Measurements from ENCODE around the gene PRM1. TPM values are rescaled to one million over a fixed set of nuclear protein-coding genes. Genes with fewer than 3 reads are reported as not detected.

The PRM1 gene
- total and polyA plus RNA-seq, 10 donors, result not detected

- DNase-seq, result no peak
- H3K4me1 ChIP-seq, result peaks cover 3 to 66% (median 37%) of the 10 kb centered on the region in 6 donors
- no peaks in the 10 kb centered on the region for H3K36me3 ChIP-seq
- no peak overlapping the region for H3K4me3 ChIP-seq
- WGBS, 5 donors, result 73 to 82% (median 77%) methylated on average over 18 of the region's 18 CpGs
- H3K27ac ChIP-seq, result peak overlapping the region in 1 of 8 donors; percentile 48
- no peaks in the 10 kb centered on the region for H3K27me3 ChIP-seq (replicated peaks in 1 of 7)
- TF ChIP-seq POLR2AphosphoS5 (IDR thresholded peaks at IDR 0.05) (no peak), CTCF (IDR thresholded peaks at IDR 0.05 in 8 of 11, conservative IDR thresholded peaks at IDR 0.05 in 3 of 11) (no peak), POLR2A (IDR thresholded peaks at IDR 0.05) (no peak)
- intact Hi-C loops (cut with DNase I; ENCODE audit: low total_unique reads), result no loop called here
- no peaks in the 10 kb centered on the region for H3K9me3 ChIP-seq
Observed at GRCh38 chr16:11303405-11304138, 22.4 kb upstream of the PRM1 start.

GRCh38 chr16:11302977-11303376 lies 21.8 kb upstream of the PRM1 start:
- Histone ChIP-seq H3K4me1 (peaks cover 7 to 66% (median 37%) of the 10 kb centered on the region in 6 donors), H3K27ac (peak overlapping the region in 1 of 8 donors; percentile 48), H3K9me3 (no peaks in the 10 kb centered on the region), H3K4me3 (no peak overlapping the region), H3K27me3 (replicated peaks in 1 of 7) (no peaks in the 10 kb centered on the region), H3K36me3 (no peaks in the 10 kb centered on the region)
- no peak for DNase-seq
- WGBS, 5 donors, result 66 to 87% (median 85%) methylated on average over 3 to 4 of the region's 4 CpGs
- TF ChIP-seq CTCF (IDR thresholded peaks at IDR 0.05 in 8 of 11, conservative IDR thresholded peaks at IDR 0.05 in 3 of 11), result no peak
- TF ChIP-seq POLR2A (IDR thresholded peaks at IDR 0.05), result no peak
- no peak for TF ChIP-seq POLR2AphosphoS5 (IDR thresholded peaks at IDR 0.05)
- intact Hi-C loops (cut with DNase I; ENCODE audit: low total_unique reads), result no loop called here

GRCh38 chr16:11301645-11302501 lies 20.7 kb upstream of the PRM1 start:
- no peak for DNase-seq
- Histone ChIP-seq H3K27ac (no peak overlapping the region), H3K4me3 (no peak overlapping the region), H3K4me1 (peaks cover 15 to 66% (median 41%) of the 10 kb centered on the region in 6 donors), H3K27me3 (replicated peaks in 1 of 7) (no peaks in the 10 kb centered on the region), H3K9me3 (no peaks in the 10 kb centered on the region), H3K36me3 (no peaks in the 10 kb centered on the region)
- intact Hi-C loops (cut with DNase I; ENCODE audit: low total_unique reads), result no loop called here
- 67 to 81% (median 71%) methylated on average over 4 of the region's 4 CpGs for WGBS, 5 donors
- TF ChIP-seq POLR2A (IDR thresholded peaks at IDR 0.05) (no peak), POLR2AphosphoS5 (IDR thresholded peaks at IDR 0.05) (no peak), CTCF (IDR thresholded peaks at IDR 0.05 in 8 of 11, conservative IDR thresholded peaks at IDR 0.05 in 3 of 11) (no peak)

- Histone ChIP-seq H3K9me3 (no peaks in the 10 kb centered on the region), H3K4me3 (no peak overlapping the region), H3K27me3 (replicated peaks in 1 of 7) (no peaks in the 10 kb centered on the region), H3K36me3 (no peaks in the 10 kb centered on the region), H3K4me1 (peaks cover 16 to 63% (median 47%) of the 10 kb centered on the region in 6 donors), H3K27ac (no peak overlapping the region)
- intact Hi-C loops (cut with DNase I; ENCODE audit: low total_unique reads), result no loop called here
- 87 to 96% (median 91%) methylated on average over 7 of the region's 7 CpGs for whole genome bisulfite sequencing, 5 donors
- no peak for TF ChIP-seq POLR2A (IDR thresholded peaks at IDR 0.05)
- TF ChIP-seq CTCF (IDR thresholded peaks at IDR 0.05 in 8 of 11, conservative IDR thresholded peaks at IDR 0.05 in 3 of 11), result no peak
- TF ChIP-seq POLR2AphosphoS5 (IDR thresholded peaks at IDR 0.05), result no peak
- no peak for DNase-seq
Observed at GRCh38 chr16:11300560-11300892, 19.4 kb upstream of the PRM1 start.

Measured in spleen (tissue), 11 donors.